GM21529 (cell line): ENCODE data around the gene SLC9A5.

Source experiments
- ATAC-seq: cut with Tn5 transposase; IDR thresholded peaks from one replicate; pipeline ENCODE4 v1.9.1; 2021; ENCODE audit not compliant: unreplicated experiment

The SLC9A5 gene

DNA sequence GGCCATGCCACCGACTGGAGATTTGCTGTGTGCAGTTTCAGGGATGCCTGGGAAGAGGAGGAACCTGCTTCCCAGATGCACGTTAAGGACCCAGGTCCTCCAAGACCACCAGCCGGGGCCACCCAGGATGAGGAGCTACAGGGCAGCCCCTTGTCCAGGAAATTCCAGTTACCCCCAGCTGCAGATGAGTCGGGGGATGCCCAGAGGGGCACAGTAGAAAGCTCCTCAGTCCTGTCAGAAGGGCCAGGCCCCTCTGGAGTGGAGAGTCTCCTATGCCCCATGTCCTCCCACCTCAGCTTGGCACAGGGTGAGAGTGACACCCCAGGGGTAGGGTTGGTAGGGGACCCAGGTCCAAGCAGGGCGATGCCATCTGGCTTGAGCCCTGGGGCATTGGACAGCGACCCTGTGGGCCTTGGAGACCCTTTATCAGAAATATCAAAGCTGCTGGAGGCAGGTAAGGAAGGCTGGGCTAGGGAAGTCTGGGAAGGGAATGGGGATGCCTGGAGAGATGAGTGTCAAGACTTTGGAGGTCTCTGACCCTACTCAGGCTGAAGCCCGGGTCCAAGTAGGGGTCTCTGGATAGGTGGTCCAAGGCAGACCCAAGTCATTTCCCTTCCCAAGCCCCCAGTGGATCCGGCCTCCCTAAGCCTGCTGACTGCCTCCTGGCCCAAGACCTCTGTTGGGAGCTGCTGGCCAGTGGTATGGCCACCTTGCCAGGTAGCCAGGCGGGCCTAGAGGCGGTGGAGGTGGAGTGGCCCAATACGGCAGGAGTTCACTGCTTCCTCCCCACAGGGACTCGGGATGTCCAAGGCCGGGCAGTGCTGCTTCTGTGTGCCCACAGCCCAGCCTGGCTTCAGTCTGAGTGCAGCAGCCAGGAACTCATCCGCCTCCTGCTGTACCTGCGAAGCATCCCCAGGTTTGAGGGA lies 31.6 kb downstream of the SLC9A5 start:
- no peak for ATAC-seq

DNA sequence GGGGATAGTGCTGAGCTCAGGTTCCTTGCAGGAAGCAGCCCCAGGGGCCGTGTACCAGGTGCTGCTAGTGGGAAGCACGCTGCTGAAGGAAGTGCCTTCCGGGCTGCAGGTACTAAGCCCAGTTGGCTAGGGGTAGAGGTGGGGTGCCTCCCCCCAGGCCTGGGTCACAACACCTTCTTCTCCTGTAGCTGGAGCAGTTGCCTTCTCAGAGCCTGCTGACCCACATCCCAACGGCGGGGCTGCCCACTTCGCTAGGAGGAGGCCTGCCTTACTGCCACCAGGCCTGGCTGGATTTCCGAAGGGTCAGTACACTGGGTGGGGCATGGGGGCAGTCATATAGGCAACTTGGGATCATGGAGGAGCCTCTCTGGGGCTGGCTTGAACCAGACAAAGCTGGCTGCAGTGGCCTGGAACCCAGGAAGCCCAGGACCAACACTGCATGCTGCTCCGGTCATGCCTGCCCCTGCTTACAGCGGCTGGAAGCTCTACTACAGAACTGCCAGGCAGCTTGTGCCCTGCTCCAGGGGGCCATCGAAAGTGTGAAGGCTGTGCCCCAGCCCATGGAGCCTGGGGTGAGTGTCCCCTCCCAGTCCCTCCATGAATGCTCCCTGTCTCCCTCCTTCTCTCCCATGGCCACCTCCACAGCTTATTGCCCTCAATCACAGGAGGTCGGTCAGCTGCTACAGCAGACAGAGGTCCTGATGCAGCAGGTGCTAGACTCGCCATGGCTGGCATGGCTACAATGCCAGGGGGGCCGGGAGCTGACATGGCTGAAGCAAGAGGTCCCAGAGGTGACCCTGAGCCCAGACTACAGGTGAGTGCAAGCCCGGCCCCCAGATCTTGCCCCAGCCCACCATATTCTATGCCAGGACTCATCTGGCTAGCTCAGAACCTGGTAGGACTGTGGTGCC lies 33.0 kb downstream of the SLC9A5 start:
- no peak for ATAC-seq

DNA sequence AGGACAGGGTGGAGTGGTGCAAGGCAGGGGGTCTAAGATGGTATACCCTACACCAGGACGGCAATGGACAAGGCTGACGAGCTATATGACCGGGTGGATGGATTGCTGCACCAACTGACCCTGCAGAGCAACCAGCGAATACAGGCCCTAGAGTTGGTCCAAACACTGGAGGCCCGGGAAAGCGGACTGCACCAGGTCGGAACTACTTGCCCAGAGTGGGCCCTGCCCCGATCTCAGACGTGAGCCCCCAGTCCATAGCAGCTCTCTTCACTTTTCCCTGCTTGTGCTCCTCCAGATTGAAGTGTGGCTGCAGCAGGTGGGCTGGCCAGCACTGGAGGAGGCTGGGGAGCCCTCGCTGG lies 33.6 kb downstream of the SLC9A5 start:
- ATAC-seq: no peak

GRCh38 chr16:67283039-67283825 lies 34.5 kb downstream of the SLC9A5 start:
- ATAC-seq: no peak

GRCh38 chr16:67283826-67284555 lies 35.2 kb downstream of the SLC9A5 start:
- no peak for ATAC-seq

DNA sequence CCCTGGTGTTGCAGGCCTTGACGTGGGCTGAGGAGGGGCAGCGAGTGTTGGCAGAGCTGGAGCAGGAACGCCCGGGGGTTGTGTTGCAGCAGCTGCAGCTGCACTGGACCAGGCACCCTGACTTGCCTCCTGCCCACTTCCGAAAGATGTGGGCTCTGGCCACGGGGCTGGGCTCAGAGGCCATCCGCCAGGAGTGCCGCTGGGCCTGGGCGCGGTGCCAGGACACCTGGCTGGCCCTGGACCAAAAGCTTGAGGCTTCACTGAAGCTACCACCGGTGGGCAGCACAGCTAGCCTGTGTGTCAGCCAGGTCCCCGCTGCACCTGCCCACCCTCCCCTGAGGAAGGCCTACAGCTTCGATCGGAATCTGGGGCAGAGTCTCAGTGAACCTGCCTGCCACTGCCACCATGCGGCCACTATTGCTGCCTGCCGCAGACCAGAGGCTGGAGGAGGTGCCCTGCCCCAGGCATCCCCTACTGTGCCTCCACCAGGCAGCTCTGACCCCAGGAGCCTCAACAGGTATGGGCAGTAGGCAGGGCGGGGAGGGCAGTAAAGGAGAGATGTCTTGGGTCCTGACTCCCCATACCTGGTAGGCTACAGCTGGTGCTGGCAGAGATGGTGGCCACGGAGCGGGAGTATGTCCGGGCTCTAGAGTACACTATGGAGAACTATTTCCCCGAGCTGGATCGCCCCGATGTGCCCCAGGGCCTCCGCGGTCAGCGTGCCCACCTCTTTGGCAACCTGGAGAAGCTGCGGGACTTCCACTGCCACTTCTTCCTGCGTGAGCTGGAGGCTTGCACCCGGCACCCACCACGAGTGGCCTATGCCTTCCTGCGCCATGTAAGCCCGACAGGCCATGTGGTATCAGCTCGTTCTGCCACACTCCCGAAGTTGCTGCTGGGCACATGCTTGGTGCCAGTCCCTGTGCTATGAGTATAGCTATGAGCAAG lies 36.2 kb downstream of the SLC9A5 start:
- ATAC-seq: no peak

DNA sequence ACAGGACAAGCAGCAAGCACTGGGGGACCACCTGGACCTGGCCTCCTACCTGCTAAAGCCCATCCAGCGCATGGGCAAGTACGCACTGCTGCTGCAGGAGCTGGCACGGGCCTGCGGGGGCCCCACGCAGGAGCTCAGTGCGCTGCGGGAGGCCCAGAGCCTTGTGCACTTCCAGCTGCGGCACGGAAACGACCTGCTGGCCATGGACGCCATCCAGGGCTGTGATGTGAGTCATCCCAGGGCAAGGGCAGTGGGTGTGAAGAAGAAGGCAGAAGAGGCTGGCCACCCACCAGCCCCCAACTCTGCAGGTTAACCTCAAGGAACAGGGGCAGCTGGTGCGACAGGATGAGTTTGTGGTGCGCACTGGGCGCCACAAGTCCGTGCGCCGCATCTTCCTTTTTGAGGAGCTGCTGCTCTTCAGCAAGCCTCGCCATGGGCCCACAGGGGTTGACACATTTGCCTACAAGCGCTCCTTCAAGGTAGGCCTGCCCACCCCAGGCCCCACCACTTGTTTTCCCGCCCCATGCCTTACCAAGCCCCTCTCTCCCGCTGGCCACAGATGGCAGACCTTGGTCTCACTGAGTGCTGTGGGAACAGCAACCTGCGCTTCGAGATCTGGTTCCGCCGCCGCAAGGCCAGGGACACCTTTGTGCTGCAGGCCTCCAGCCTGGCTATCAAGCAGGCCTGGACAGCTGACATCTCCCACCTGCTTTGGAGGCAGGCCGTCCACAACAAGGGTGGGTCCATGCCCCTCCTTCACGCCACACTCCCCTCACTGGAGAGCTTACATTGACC lies 37.9 kb downstream of the SLC9A5 start:
- ATAC-seq: no peak

DNA sequence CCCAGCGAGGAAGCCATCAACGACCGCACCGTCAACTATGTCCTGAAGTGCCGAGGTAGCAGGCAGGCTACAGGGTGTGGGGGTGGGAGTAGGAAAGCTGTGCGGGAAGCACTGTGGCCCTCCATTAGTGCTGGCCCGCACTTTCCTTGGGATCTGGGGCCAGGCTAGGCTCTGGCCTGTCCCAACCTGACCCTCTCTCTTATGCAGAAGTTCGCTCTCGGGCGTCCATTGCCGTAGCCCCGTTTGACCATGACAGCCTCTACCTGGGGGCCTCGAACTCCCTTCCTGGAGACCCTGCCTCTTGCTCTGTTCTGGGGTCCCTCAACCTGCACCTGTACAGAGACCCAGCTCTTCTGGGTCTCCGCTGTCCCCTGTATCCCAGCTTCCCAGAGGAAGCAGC lies 39.2 kb downstream of the SLC9A5 start:
- no peak for ATAC-seq

DNA sequence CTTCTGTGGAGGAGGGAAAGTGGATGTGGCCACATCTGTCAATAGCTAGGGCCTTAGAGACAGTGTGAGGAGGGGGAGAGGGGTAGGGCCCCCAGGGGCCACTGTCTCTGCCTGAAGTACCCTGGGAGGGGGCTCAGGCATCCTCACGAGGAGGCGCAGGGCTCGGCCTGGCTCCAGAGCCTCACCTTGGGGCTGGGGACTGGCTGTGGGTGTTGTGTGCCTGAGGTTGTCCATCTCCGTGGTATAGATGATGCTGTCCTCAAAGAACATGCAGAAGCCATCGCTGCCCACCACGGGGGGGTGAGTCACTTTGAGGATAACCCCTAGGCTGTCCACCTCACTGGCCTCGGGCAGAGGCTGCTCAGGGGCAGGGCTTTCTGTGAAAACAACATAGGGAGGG lies 42.7 kb downstream of the SLC9A5 start:
- no peak for ATAC-seq

GRCh38 chr16:67294171-67294757 lies 45.5 kb downstream of the SLC9A5 start:
- no peak for ATAC-seq

- no peak for ATAC-seq
These were observed 46.2 kb downstream of the SLC9A5 start for GRCh38 chr16:67294938-67295361.

- ATAC-seq: no peak
These were observed 47.6 kb downstream of the SLC9A5 start for GRCh38 chr16:67296420-67296819.

DNA sequence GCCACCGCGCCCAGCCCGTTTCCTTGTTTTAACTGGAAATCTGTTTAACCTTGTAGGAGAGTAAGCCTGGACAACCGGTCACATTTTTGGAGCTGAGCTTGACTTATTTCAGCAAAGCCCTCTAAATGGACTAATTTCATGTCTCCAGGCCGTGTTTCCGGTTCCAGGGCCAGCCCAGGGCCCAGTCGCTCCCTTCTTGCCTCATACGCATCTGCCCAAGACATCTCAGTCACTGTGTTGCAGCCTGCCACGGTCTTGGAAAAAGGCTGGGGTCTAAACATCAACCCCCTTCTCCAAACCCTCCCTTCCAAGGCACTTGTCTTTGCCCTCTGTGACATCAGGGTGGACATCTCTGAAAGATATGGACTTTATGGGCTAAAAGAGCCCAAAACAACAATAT lies 49.5 kb downstream of the SLC9A5 start:
- ATAC-seq: no peak

DNA sequence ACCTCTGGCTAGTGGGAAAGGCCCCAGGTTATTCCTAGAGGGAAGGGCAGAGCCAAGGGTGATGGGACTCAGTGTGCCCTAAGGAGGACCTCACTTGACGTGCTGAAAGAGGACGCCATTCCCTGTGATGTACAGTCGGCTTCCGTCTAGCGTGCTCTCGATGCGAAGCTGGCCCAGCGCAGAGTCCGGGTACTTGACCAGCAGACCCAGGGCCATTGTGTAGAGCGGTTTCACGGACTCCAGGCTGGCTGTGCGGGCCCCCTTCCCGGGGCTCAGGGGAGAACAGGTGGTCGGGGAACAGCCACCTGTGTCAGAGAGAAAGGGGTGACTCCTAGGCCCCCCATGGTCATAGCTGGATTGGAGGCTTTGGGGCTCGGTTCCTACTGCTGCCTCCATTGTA lies 50.5 kb downstream of the SLC9A5 start:
- ATAC-seq: no peak

GRCh38 chr16:67301080-67301782 lies 52.5 kb downstream of the SLC9A5 start:
- no peak for ATAC-seq

GRCh38 chr16:67302076-67302475 lies 53.3 kb downstream of the SLC9A5 start:
- ATAC-seq: no peak

DNA sequence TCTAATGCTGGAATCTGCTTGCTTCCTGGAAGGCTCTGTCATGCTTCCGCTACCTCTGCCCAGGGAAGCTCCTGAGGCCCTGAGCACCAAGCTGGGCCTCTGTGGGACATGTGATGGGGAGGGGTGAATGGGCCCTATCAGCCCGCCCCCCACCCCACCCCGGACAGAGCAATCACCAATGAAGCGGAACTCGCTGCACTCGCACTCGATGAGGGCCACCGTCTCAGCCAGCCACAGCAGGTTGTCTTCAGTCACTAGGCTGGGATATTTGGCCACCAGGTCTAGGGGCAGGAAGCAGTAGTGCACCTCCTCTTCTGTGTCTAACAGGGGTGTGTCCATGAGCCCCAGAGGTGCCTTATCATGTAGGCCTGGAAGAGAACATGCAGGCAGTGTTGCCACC lies 54.2 kb downstream of the SLC9A5 start:
- ATAC-seq: no peak

DNA sequence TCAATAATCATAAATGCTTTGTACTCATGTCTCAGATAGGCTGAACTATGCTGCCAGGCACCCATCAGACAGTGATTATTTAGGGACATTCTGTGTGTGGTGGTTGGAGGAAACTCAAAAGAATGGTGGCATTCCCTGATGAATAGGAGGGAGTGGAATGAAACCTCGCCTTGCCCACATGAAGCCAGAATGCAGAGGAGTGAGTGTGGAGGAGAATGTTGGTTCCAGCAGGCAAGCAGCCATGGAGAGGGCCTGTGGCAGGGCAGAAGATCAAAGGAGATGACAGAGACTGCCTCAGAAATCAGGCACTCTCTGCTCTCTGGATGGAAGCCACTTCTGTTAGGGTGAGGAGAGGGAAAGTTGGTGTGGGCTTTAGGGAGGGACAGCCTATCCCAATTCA lies 55.2 kb downstream of the SLC9A5 start:
- ATAC-seq: no peak
